Effector CD4-positive, alpha-beta T cell (primary cell): ENCODE measurements around the gene INSR.
"Not testable (repeated sequence)": the region's sequence is repeated elsewhere in the genome, so short reads cannot be mapped to it uniquely, and the experiment has no call there.

Experiments used
- DNase-seq: peaks from one replicate; pipeline ENCODE4 v3.0.0-alpha.2; 2020
- total RNA-seq: gene quantifications from one replicate; lab custom pipeline; 2026; lab: John Stamatoyannopoulos, UW

Gene INSR
- total RNA-seq, result 1.1 reads per million

DNA sequence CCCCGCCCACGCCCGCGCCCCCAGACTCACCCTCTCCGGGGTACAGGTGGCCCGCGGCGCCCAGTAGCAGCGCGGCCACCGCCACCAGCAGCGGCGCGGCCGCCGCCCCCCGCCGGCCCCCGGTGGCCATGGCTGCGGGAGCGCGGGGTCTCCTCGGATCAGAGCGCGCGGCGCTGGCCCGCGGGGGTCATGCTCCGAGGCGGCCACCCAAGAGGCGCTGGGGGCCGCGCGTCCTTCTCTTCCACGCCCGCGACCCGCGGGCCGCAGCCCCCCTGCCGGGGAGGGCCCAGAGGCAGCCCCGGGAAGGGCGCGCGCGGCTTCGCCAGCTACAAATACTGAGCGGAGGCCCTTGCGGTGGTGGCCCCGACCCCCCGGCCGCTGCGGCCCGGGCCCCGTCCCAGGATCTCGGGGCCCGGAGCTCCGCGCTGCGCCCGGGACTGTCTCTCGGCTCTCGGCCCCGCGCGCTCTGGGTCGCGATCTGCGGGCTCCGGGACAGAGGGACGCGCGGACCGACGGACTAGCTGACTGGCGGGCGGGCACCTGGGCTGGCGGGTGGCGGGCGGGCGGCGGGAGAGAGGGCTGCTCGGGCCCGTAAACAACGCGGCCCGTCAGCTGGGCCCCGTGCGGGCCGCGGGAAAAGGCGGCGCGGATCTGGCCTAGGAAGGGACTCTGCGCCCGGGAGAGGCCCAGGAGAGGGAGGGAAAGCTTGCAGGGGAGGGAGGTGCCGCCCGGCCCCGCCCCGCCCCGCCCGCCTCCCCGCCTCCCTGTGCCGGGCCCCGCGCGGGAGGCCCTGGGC, at the start of gene INSR:
Gene INSR (minus strand): TSS at position 653 of the 796 bp plus-strand sequence. CDS start 523 bp downstream, at position 130.
- no peak for DNase-seq

GRCh38 chr19:7342143-7342542, 47.9 kb upstream of the INSR start:
- DNase-seq, result no peak

DNA sequence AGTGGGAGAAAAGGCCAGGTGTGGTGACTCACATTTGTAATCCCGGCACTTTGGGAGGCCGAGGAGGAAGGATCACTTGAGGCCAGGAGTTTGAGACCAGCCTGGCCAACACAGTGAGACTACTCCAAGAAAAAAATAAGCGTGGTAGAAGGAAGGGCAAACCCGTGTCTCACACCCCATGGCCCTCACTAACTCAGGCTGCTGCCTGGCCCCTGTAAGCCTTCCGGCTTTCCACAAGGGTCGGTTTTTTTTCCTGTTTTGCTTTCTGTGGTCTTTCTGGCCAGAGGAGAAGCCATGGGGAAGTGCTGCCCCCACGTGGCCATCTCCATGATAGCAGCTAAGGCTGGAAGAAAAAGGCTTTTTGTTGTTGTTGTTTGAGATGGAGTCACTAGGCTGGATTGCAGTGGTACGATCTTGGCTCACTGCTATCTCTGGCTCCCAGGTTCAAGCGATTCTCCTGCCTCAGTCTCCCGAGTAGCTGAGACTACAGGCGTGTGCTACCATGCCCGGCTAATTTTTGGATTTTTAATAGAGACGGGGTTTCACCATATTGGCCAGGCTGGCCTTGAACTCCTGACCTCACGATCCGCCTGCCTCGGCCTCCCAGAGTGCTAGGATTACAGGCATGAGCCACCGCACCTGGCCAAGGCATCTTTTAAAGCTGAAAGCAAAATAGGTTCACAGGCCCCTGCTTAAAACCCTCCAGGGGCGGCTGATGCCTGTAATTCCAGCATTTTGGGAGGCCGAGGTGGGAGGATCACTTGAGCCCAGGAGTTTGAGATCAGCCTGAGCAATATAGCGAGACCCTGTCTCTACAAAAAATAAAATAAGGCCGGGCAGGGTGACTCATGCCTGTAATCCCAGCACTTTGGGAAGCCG, 47.0 kb upstream of the INSR start:
- peak; percentile 77 for DNase-seq

- DNase-seq, result no peak
Observed at GRCh38 chr19:7337380-7338194, 43.4 kb upstream of the INSR start.

GRCh38 chr19:7336321-7336973, 42.2 kb upstream of the INSR start:
- no peak for DNase-seq

GRCh38 chr19:7333198-7334118, 39.2 kb upstream of the INSR start:
- no peak for DNase-seq

DNA sequence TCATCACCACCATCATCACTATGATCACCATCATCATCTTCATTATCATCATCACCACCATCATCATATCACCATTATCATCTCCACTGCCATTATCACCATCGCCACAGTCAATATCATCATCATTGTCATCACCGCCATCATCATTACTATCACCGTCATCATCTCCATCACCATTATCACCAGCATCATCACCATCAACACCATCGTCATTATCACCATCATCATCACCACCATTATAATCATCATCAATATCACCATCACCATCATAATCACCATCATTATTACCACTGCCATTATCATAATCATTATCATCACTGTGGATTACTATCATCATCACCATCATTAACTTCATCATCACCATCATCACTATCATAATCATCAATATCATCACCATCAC, 37.2 kb upstream of the INSR start:
- no peak for DNase-seq

DNA sequence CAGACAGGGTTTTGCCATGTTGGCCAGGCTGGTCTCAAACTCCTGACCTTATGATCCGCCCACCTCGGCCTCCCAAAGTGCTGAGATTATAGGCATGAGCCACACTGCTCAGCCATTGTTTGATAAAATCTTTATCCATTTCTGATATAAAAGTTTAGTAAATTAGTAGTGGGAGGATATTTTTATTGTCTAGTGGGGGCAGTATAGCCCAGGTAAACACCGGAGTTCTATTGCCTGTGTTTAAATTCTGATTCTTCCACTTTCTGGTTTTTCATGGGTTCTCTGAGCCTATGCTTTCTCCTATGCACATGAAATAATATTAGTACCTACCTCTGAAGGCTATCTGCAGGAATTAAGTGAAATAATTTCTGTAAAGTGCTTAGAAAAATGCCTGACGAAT, 34.4 kb upstream of the INSR start:
- DNase-seq, result no peak

DNA sequence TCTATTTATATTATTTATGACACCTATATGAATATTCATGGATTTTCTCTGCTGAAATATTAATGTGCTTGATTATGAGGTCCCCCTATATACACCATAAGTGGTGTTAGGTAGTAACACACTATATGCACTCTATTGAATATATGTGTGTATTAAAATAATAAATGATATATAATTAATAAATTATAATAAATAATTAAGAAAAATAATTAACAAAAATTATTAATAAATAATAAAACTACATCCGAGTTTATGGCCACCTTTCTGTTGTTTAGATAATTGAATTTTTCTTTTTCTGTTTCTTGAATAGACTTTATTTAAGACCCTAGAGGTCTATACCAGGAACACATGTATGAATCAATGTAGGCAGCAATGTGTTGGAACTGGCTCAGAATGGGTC, 33.6 kb upstream of the INSR start:
- no peak for DNase-seq

- DNase-seq, result no peak
Observed at GRCh38 chr19:7326105-7326877, 32.1 kb upstream of the INSR start.

DNA sequence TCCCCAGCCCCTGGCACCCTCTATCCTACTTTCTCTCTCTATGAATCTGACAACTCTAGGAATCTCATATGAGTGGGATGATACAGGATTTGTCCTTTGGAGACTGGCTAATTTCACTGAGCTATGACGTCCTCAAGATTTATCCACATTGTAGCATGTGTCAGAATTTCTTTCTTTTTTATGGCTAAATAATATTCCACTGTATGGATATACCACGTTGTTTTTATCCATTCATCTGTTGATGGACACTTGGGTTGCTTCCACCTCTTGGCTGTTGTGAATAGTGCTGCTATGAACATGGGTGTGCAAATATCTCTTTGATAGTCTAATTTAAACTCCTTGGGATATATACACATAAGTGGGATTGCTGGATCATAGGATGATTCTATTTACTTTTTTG, 24.0 kb upstream of the INSR start:
- no peak for DNase-seq

GRCh38 chr19:7312816-7313215, 18.6 kb upstream of the INSR start:
- no peak for DNase-seq

- no peak for DNase-seq
Observed at GRCh38 chr19:7311911-7312310, 17.7 kb upstream of the INSR start.

DNA sequence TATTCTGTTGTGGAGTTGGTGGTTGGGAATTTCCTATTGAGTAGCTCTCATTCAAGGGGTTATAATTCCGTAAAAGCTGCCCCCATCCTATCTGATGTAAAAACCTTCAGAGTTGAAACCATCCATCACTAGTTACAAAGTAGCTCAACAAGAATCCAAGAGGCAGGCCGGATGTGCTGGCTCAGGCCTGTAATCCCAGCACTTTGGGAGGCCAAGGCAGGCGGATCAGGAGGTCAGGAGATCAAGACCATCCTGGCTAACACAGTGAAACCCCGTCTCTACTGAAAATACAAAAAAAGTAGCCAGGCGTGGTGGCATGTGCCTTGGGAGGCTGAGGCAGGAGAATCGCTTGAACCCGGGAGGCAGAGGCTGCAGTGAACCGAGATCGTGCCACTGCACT, 14.1 kb upstream of the INSR start:
- not testable (repeated sequence) for DNase-seq

GRCh38 chr19:7307590-7308218, 13.5 kb upstream of the INSR start:
- no peak for DNase-seq

DNA sequence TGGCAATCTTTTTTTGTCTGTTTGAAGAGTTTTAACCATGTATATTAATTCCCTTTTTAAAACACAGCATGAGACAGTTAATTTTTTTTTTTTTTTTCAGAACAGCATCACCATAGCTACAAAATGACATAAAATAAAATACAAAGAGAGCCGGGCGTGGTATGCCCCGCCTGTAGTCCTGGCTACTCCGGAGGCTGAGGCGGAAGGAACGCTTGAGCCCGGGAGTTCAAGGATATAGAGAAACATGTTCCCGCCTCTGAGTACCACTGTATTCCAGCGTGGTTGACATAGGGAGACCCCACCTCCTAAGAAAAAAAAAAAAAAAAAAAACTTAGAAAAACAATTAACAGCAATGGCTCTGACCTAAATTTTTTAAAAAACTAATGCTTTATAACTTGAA, 10.0 kb upstream of the INSR start:
- no peak for DNase-seq

DNA sequence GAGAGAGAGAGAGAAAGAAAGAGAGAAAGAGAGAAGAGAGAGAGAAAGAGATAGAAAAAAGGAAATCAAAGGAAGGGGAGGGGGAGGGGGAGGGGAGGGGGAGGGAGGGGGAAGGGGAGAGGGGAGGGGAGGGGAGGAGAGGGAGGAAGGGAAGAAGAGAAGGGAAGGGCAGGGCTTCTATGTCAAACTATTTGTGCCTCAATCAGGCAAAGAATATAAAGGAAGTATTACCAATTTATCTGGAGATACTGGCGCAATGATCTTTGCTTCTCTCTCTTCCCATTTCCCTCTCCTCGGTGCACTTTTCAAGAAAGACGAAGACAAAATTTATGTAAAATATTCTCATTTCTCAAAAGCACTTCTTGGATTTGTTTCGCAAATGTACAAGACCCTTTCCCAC, 9.3 kb upstream of the INSR start:
- no peak for DNase-seq

GRCh38 chr19:7301525-7301924, 7.3 kb upstream of the INSR start:
- DNase-seq, result no peak

DNA sequence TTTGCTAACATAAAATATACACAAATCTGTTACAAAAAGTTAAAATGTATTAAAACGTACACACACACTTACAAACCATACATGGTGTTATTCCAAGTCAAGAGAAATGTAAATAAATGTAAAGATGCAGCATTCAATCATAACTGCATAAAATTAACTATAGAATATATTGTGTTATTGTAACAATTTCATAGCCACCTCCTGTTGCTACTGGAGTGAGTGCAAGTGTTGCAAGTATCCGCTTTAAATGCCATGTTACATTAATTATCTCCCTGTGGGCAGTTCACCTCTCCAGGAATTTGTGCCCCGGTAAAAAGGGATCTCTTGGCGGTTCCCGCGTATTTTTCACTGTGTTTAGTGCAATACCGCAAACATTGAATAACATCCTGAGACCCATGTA, 3.5 kb upstream of the INSR start:
- DNase-seq, result no peak

- no peak for DNase-seq
Observed at GRCh38 chr19:7295912-7296536, 1.8 kb upstream of the INSR start.
